Lung microvascular endothelial cell (primary cell): ENCODE results near the gene PDGFD. TPM values are rescaled to one million over a fixed set of nuclear protein-coding genes. Genes with fewer than 3 reads are reported as not detected.

Experiments used
- DNase-seq, 2 donors: peaks; one replicate each; pipeline versions ENCODE4 v3.0.0 to v3.0.0-alpha.2; 2010; ENCODE audit warnings: low read depth in 2 of 2
- total RNA-seq: library from RNA; depleted of rRNA; stranded (reverse); fragments of >200 nt; gene quantifications from 2 replicates; pipeline ENCODE4 v1.2.1, GENCODE V29; 2014

Gene PDGFD
- total RNA-seq, 1 donor from 2014 or later, result 43.8 TPM

DNA sequence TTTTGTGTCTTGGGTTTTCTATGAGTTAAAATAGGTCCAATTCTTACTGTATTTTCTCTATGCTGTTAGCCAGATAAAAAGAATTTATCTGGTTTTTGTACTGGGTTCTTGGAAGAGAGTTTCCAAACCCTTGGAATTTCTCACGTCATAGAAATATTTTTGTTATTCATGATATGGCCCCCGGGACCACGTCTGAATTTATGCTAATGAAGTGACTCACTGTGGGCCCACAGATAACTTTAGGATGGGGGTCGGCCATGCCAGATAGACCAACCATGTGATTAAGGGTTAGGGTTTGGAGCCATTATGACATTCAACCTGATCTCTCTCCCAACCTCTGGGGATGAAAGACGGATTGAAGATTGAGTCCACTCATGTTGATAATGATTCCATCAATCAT lies 163.1 kb downstream of the PDGFD start:
- DNase-seq, result no peak

DNA sequence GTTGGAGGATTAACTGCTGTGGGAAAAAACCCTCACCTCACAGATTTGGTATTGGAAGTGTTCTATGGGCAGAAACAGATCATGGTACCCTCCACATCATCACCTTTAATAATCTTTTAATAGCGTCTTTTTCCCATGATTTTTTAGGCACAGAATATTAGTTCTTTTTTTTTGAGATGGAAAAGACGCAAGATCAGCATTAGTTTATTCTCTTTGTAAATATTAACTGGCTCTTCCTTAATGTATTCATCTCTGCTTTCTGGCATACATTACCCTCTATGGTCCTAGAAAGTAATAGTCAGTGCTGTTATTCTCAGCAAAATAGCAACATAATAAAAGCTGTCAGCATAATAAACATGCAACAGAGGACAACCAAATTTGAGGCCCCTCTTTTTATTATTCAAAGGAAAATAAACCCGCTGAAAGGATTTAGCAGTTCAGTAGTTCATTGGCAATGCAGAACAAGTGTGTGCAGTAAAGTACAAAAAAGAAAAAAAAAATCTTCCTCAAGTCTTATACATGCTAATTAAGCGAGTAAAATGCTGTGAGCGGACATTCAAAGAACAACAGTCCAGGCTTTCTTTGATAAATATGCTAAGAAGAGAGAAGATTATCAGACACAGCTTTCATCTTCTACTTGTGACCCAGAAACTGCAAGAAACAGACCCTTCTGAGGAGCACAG lies 165.0 kb downstream of the PDGFD start:
- DNase-seq, result no peak

DNA sequence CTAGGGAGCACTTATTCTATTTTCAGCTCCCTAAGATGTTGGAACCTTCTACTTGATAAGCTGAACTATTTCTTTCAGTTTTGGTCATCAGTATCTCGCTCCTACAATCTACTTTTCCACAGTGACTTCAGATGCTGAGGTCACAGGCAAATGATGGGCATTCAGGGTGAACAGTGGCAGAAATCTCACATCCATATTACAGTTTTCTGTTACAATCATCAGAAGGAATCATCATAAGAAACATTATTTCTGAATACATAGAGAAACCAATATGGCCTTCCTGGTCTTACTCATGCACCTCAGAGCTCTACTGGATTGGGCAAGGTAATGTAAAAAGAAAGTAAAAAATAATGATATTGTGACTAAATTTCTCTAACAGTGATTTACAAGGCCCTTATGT lies 166.9 kb downstream of the PDGFD start:
- DNase-seq, result no peak

DNA sequence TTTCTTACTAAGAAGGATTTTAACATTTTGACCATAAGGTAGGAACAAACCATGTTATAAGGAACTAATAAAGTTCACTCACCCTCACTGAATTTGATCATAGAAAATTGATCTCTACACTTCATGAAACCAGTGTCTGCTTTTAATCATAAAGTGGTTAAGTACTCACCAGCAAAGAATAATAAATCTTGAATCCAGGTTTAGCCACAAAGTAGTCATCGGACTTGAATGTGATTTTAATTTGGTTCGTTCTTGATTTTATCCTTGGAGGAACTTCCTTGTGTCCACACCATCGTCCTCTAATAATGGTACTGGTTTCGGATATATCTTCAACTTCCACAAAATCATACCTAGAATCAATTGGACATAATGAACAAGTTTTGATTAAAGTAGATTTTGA lies 168.1 kb downstream of the PDGFD start:
- DNase-seq, result no peak

DNA sequence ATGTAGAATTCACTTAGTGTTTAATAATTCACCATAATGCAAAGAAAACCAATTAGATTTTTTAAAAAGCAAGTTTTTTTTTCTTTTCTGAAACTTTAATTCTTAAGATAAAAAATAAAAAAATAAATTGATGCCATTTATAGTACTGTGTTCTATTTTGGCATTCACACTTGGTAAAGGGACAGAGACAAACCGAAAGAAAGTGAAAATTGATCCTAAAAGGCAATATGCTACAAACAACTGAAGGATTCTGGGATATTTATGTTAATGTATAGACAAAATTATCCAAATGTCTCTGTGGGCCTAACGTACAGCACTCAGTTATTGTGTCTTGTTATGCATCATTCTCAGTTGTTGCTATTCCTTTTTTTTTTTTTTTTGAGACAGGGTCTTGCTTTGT lies 169.4 kb downstream of the PDGFD start:
- DNase-seq, result no peak

DNA sequence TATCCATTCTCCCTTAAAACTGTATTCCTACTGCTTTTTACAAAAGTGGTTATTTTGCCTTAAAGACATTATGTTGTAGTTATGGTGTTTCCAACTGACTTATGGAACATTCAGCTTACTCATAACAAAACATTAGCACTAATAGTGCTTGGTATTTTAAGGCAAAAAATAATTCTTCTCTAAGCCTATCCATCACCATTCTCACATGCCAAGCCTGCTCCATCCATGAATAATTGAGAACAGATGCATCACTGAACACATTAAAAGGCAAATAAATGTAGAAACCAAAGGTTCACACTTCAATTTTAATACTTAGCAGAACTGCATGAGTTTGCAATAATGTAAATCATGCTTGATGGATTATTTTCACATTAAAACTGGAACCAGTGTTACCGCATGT lies 169.9 kb downstream of the PDGFD start:
- DNase-seq, result no peak

DNA sequence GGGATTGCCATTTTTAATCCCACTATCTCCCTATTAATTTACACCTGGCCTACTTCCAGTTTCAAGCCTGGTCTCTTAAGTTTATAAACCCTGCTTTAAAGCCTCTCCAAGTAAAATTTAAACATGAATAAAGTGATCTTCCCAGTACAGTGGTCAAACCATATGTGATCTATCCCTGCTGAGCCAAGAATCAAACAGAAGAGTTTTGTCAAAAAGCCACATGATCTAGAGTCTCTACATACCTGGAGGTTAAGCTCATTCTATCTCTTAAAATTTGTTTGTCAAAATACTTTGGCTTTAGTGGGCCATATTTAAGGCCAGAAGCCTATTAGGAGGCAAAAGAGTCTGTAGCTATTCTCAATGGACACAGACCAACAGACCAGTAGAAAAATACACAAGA lies 170.4 kb downstream of the PDGFD start:
- DNase-seq, result no peak

DNA sequence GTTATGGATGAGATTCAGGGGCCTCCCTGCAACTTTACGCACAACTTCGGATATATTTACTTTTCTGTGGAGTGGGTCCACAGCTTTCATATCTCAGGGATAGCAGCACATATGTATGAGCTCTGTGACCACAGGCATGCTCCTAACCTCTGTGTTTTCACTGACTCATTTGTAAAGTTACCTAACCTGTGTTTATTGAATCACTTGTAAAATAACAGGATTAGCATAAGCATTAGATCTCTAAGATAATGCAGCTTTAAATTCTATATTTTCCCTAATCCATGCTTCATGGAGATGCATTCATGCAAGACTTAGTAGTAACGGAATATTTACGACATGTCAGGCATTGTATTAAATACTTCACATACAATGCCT lies 175.4 kb downstream of the PDGFD start:
- DNase-seq, result no peak

DNA sequence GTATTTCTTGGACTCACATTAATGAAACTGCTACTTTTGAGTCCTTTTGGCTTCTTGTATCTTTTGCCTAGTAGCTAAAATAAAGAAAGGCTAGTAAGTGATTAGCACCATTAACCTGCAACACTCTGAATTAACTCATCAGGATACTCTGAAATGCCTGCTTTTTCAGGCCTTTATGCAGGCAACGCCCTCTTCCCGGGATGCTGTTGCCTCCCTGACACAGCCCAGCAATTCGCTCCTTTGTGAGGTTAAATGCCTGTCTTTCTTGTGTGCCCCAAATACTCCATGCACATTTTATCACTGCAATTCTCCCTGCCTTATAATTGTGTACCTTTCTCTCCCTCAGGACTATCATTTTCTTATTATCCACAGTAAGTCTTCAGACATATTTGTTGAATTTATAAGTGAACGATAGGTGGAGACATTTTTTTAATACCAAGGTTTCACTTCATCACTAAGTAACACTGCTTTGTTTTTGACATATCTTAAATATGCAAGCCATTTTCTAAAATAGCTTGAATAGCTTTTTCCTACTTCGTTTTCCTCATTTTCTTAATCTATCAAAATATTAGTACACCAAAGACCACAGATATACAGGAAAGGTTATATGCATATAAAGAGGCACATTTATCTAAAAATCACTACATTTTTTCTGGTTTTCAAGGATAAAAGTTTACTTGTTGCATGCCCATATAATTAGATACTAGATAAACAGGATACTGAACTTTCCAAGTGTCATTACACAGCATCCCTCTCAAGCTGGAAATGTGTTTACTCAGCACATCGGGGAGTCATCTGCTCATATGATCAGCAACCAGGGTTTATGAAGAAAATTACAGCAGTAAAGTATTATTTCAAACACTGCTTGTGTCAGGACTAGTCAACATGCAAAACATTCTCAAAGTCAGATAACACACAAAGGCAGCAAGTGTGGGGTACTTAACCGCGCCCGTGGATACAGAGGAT lies 176.0 kb downstream of the PDGFD start:
- no peak for DNase-seq

DNA sequence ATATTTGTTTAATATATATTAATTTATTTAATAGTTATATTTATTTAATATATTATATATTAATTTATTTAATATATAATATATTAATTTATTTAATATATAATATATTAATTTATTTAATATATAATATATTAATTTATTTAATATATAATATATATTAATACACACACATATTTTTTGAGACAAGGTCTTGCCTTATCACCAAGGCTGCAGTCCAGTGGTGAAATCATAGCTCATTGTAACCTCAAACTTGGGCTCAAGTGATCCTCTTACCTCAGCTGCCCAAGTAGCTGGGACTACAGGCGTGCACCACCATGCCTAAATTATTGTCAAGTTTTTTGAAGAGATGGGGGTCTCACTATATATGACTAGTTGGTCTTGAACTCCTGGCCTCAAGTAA lies 178.9 kb downstream of the PDGFD start:
- DNase-seq, result no peak

DNA sequence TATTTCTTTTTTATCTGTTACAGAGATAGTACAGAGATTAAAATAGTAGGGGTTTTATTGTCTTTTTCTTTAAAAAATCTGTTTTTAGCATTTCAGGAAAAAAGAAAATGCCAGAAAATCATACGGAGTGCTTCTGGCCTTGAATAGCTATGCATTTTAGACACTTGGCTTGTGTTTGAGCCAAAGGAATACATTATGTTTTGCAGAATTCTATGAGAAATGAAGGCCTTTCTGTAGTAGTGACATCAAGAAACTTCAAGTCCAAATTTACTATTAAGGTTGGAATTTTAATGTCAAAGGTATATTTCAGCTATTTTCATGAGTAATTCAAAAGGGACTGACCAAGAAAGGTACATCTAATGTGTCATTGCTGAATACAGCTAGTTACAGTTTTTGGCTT lies 183.8 kb downstream of the PDGFD start:
- no peak for DNase-seq

DNA sequence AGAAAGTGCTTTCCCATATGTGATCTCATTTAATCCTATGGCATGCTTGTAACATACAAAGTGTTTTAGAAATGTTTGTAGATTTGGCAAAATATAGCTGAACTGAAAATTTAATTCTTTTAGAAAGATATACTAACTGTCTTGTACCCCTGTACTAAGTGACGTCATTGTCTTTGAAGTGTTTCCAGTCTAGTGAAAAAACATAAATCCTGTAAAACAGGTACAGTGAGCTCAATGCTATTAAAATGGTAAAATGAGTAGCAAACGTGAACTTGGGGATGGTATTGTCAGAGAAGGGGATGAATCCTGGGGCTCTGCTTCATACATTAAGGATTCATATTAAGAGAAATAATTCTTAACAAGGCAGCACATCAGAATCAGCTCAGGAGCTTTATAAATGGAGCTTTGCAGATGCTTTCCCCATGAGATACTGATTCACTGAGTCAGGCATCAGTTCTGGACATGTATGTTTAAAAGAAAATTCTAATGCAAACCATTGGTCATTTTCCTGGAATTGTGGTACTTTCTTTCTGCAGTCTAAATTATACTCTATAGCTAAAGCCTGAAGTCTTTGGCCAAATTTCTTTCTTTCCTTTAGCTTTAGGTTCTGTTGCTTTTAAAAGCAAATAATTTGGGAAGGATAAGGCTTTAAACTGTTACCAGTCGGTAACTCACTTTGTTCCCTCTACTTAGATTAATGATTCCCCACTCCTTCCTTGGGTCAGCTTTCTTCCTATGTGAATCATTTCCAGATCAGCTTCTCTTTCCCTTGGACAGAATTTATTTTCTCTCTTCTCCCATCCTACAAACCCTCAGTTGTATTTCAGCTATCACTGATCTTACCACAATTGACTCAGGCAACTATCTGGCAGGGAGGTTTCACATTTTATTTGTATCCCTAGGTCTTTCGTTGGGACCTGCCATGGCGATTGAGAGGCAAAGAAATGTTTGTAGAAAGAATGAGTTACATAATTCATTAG lies 185.0 kb downstream of the PDGFD start:
- no peak for DNase-seq

DNA sequence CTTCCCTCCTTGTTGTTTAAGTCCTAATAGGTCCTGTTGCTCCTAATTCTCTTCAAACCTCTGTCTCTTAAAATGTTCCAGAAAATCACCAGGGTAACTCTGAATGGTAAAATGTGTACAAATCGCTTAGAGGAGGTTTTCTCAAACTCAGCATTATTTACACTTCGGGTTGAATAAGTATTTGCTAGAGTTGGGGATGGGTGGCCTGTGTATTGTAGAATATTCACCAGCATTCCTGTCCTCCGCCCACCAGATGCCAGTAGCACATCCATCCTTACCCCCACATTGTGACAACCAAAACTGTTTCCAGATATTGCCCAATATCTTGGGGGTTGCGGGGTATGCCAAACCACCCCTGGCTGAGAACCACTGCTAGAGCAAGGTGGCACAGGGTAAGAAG lies 191.9 kb downstream of the PDGFD start:
- no peak for DNase-seq

DNA sequence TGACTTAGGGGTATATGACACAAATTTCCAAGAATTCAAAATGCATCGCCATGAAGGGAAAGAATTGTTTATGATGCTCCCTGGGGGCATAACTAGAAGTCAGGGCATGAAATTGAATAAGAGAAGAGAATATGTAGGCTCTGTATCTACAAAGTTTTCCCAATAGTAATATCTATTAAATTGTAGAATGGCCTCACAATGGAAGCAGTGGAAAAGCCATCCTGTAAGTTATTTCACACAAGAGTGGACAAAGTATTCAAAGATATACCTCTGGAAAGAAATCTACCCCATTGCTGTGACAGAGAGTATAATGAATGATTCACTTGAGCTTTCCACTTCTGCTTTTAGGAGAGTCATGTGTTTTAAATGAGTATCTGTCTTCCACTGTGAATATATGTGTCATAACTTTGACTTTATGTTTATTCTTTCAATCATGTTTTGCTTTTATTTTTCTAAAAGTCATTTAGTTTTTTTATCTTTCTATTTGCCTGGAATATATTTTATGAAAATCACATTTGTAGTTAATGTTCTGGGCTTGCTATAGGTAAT lies 193.2 kb downstream of the PDGFD start:
- DNase-seq, result no peak

DNA sequence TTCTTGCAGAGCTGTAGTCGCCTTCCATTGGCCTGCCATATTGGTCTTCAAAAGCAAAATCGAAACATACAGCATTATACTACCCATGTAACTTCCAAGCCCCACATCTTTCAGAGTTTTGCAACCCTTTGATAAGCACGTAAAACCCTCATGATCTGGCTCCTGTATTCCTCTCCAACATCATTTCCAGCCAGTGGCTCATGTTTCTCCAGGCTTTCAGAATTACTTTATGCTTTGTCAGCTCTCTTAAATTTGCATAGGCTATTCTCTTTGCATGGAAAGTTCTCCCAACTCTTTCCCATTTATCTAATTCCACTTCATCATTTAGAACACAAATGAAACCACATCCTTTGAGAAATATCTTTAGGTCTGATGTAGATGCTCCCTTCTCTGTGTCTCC lies 195.3 kb downstream of the PDGFD start:
- DNase-seq, result no peak

DNA sequence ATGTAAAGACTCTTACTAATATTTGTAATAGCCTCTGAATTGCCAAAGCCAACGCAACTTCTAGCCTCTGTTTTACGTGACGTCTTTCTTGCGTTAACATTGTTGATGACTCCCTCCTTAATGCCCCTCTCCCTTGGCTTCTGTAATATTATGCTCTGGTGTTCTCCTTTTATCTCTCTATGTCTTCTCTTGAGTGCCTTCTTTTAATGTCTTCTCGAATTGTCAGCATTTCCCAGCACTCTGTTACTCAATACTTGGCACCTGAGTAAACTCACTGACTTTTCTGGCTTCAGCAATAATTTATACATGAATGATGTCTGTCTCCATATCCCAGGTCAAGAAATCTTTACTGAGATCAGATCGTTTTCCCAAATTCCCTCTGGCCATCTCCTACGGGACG lies 196.0 kb downstream of the PDGFD start:
- no peak for DNase-seq

DNA sequence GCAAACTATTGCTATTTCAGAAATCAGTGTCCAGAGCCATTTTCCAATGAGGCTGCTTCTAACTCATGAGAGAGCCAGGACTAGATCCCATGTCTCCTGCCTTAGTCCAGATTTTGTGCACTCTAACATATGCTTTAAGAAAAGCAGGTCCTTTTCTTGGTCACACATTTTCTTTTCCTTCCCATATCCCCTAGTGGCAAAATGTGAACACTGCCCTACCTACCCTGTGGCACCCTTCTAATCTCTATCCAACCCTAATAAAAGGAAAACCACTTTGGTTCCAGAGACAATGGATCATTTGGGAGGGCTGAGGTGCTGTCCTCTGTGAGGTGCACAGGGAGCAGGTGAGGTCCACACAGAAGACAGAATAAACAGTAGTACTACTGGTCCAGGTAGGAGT lies 199.6 kb downstream of the PDGFD start:
- no peak for DNase-seq

DNA sequence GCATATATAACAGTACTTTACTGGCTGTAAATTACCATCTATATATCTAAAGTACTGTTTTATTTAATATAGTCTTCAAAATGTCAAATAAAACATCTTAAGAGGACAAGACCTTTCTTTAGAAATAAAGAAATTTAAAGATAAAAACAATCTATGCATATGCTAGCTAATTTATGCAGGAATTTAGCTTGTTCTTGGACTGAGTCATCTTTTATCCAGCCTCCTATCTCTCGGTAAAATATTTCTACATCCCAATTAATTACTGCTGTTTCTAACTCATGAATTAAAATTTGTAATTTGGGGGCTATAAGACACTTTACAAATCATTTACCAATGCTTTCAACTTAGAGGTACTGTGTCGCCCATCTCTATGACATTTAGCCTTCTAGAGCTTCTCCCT lies 200.3 kb downstream of the PDGFD start:
- DNase-seq, result no peak

DNA sequence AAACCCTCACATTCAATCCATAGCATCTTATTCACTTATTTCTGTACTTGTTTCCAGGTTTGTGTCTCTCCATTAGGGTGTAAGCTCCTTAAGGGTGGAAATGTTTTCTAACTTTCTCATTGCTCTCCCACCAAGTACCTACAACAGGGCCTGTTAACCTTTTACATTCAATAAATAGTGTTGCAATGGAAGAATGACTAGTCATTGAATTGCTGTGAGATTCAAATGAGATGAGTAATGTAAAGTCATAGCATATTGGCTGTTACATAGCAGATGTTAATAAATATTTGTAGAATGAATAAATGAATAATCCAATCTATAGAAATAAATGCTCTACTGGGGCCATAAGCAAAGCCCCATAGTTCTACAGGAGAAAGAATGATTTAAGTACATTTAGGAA lies 202.9 kb downstream of the PDGFD start:
- DNase-seq, result no peak

DNA sequence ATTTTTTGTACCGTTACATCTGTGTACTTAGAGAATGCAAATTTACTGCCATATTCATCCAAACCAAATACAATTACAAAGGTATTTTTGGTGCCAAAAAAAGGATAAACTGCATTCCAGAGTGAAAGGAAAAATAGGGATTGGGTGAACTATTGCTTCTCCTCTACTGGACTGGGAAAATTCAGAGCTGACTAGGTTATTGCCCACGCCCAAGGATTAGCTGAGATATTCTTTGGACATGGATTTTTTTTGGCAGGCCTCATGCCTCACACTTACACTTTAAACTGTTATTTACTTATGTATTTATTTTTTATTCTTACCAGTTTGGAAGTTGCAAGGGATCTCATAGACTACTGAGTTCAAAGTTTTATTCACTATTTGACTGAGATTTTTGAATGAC lies 203.8 kb downstream of the PDGFD start:
- DNase-seq, result no peak

DNA sequence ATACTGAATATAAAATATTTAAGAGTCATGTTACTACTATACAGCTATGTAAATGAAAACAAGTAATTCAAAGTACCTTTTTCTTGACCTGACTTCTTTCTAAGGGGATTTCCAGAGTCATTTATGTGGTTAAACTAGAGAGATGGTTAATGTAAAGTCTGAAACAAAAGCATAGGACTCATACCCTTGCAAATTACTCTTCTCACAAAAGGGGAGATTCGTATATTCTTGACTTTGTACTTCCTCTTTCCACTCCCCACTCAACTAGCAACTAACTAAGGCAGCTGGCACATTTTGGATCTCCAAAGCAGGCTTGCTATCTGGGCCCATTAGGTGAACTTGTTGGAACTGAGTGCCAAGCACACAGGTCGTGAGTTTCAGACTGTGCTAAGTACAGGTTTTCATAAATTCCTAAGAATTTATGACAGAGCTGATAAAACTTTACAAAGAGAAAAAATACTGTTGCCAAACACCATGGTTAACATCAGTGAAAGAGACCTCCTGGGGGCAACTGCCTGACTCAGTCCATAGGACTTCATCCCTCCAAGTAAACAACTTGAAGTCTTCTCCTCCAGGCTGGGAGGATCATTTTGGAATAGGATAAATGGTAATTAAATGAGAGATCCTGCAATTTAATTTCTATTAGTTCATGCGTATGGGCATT lies 204.5 kb downstream of the PDGFD start:
- DNase-seq, result no peak
